HG02571 (cell line): ENCODE measurements around the gene LRRC28.
"Not testable (repeated sequence)": the region's sequence is repeated elsewhere in the genome, so short reads cannot be mapped to it uniquely, and the experiment has no call there.

Source experiments
- ATAC-seq: cut with Tn5 transposase; IDR thresholded peaks from one replicate; pipeline ENCODE4 v1.9.1; 2021; ENCODE audit warnings: mild to moderate bottlenecking, moderate library complexity; ENCODE audit not compliant: unreplicated experiment

Gene LRRC28

DNA sequence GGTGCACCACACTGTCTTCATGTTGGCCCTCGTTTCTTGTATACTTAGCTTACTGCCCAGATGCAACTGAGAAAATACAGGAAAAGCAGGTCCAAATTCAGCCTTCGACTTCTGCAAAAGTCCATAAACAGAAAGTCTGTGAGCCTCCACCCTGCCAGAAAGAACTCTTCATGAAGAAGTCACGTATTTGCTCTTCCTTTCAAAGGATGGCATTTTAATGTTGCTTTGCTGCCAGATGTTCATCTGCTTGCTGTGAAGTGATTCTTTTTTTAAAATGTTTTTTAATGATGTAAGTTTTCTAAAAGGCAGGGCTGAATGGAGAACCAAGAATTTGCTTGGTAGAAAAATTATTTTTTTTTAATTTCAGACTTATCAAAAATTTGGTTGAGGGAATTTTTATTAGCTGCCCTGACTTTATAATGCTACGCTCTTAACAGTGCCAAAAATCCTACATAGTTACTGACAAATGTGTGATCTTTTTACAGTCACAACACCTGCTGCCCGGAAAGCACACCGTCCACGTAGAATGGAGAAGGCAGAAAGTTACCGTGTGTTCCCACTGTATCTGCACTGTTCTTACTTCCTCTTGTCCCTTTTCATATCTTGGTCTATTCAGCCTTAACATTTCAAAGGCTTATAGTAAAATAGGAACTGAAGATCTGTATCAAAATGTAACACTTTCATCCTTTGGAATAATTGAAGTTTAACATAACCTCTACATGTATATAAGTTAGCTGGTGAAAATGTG is 136.3 kb downstream of the LRRC28 start:
- no peak for ATAC-seq

DNA sequence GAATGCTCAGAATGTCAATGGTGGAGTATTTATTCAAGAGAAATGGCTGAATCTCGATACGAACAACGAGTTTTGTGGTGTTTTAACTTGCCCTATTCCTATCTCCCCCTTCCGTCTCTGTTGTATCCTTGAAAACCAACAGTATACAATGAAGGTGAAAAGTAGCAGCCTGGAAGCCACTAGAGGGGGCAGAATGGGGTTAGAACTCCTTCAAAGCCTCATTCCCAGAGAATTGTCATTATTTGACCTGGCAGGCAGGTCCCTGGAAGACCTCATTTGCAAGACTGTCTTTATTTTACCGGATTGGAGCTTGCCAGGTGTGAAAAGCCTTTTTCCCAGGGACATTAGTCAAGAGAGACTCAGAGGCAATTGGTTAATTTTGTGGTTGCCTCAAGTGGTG is 139.4 kb downstream of the LRRC28 start:
- no peak for ATAC-seq

DNA sequence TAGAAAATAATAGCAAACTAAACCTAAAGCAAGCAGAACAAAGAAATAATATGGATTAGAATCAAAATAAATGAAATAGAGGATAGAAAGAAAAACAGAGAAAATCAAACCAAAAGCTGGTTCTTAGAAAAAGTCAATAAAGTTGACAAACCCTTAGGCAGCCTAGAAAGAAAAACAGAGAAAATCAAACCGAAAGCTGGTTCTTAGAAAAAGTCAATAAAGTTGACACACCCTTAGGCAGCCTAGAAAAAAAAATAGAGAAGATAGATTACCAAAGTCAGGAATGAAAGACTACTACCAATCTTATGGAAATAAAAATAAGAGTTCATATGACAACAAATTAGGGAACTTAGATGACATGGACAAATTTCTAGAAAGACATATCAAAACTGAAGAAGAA is 142.4 kb downstream of the LRRC28 start:
- ATAC-seq: no peak

DNA sequence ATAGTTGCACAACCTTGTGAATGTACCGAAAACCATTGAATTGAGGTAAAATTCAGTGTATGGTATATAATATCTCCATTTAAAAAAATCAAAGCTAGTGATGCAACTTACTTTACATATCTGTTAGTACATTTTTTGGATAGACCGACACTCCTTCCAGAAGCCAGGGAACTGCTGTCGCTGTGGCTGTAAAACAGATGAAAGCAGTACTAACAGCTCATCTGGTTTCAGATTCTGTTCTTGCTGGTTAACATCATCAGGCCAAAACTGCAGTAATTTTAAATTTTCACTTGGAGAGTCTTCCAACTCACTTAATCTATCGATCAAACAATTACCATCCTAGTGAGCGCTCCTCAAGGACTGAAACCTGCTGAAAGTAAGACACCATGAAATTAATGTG is 145.1 kb downstream of the LRRC28 start:
- no peak for ATAC-seq

DNA sequence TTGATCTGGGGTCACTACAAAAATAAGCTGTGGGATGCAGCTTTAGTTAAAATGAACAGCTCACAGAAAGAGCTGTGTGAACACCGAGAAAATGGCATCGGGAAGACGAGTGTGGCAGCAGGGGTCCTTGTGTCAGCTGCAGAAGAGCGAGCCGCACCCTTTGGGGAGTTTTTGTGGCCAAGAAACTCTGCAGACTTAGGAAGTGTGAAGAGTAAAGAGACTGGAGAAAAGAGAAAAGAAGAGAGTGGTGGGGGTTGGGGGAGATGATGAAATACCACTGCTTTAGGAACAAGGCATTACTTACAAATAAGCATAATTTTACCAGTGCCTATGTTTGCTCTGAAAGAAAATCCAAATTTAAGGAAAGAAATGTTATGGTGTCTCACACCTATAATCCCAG is 147.8 kb downstream of the LRRC28 start:
- no peak for ATAC-seq

DNA sequence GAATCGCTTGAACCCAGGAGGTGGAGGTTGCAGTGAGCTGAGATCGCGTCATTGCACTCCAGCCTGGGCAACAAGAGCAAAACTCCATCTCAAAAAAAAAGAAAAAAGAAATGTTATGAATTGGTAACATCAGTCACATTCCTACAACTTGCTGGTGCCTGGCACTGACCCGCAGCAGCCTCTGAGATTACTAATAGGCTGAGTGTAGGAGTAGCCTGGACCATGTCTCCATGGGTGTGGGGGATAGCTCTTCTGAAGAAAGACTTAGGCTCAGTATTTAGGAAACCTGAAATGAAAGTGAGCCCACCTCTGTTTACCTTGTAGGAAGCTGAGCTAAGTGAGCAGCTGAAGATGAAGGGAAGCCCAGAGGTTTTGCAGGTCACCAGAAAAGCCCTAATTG is 148.3 kb downstream of the LRRC28 start:
- ATAC-seq: no peak

DNA sequence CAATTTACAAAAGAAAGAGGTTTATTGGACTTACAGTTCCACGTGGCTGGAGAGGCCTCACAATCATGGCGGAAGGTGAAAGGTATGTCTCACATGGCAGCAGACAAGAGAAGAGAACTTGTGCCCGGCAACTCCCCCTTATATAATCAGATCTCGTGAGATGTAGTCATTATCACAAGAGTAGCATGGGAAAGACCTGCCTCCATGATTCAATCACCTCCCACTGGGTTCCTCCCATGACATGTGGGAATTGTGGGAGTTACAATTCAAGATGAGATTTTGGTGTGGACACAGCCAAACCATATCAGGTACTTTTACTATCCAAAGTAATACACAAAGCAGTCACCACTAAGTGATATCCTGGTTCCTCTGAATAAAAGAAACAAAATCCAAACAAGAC is 149.9 kb downstream of the LRRC28 start:
- not testable (repeated sequence) for ATAC-seq

DNA sequence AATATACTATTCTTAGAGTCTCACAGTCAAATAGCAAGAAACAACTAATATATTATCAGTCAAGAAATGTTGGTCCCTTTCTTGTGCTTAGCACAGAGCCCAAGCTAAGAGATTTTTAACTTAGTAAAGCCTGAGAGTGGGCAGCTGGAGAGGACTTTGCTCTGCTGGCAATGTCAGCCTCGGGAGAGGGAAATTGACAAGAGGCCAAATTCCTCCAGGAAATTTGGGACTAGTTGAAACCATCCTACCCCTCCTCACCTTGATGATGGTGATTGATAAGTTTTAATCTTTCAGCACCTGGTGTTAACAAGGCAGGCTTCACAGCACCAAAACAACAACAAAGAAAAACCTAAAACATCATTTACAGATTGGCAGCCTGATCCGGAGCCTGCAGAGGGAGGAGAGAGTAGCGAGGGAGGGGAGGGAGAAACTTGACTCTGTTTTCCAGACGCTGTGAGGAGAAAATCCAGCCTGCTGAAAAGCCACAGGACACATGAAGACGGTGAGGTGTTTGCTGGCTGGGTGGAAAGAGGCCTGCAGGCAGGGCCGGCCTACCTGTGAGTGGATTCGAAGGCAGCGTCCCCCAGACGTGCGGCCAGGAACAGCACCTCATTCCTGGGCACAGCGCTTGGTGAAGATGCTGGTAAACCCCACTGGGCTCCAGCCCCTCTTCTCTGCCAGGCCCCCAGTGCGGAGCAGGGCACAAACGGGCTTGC is 150.9 kb downstream of the LRRC28 start:
- no peak for ATAC-seq

DNA sequence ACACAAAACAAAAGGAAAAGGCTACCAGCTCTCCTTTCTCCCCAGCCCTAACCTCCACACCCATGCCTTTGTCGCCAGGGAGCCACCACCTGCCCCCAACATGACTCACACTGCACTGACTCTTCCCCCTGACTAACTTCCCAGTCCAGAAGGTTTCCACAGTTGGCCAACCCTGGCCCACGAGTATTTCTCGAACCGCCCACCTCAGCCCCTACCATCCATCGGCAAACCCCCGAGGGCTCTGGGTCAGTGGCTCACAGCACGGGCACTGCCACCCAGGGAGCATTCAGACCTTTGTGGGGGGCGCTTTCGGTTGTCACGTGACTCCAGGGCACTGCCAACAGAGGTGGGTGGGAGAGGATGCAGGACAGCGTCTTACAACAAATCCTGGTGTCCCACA is 152.3 kb downstream of the LRRC28 start:
- ATAC-seq: no peak

DNA sequence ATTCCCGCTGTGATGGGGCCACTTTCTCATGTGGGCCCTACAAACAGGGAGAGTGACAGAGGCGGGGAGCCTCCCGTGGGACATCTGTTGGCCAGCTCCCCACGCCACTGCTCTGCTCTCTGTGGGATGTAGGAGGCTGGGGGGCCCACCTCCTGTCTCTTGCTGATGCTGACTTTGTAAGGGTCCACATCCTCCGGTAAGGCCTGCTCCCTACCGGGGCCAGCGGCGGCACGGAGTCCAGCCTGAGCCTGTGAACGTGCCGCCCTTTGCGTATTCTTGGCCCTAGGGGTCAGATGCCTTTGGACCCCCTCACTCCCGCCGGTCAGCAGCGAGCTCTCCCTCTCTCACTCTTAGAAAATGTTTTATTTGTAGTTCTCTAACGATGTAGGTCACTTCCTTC is 153.2 kb downstream of the LRRC28 start:
- no peak for ATAC-seq

DNA sequence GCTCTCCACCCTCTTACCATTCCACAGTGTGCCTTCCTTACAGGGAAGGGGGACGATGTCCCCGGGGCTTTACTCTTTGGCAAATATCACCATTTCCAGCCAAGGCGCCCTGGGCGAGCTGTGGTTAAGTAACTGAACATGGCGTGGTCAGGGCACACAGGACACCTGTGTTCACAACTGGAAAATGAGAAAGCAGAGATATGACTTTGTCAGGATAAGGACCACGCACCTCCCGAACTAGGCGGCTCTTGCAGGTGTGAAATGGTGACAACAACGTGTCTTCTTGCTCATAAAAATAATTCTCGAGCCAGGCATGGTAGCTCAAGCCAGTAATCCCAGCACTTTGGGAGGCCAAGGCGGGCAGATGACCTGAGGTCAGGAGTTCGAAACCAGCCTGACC is 154.8 kb downstream of the LRRC28 start:
- ATAC-seq: no peak

DNA sequence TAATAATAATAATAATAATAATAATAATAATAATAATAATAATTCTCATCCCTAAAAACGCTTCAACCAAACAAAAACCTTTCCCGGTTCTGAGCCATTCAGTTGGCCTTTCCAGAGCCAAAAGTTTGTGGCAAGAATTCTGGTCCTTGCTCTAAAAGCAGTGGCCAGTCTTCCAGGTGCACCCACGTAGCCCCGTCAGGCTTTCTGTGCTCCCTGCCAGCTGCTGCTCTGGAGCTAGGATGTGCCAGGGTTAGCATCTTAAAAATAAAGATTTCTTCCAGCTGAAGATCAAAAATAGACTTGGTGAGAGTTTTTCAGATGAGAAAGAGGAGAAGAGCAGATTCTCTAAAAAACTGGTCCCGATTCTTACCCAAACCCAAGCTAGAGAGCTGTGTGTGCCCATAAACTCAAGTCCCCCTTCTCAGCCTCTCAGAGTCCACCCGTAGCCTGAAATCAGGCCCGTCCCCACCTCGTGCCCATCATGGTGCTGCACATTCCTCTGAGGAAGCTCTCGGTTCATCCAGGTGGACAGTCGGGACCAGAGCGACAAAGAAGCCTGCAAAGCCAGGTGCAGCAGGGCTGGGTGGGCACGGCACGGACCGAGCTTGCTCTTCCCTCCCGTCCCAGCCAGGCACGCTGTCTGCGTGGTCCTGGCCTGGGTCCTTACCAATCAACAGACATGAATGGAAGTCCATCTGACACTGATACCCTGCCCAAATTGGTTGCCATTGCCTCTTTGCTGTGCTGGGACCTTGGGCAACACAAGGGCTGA is 155.6 kb downstream of the LRRC28 start:
- ATAC-seq: no peak

DNA sequence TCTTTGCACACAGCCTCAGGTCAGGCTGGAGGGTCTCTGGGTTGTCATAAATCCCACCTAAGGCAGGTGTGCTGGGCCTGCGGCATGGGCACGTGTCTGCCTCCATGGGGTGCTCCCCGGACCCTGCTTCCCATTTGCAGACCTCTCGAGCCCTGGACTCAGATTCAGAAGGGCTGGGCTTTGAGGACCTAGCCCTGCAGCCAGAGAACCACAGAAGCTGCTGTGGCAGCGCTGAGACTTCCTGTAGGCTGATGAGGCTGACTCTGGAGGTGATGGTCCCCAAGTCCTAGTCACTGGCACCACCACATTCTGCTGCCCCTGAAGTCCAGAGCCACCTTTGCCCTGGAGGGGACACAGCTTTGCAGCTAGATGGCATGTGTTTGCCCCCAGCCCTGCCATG is 156.4 kb downstream of the LRRC28 start:
- no peak for ATAC-seq

DNA sequence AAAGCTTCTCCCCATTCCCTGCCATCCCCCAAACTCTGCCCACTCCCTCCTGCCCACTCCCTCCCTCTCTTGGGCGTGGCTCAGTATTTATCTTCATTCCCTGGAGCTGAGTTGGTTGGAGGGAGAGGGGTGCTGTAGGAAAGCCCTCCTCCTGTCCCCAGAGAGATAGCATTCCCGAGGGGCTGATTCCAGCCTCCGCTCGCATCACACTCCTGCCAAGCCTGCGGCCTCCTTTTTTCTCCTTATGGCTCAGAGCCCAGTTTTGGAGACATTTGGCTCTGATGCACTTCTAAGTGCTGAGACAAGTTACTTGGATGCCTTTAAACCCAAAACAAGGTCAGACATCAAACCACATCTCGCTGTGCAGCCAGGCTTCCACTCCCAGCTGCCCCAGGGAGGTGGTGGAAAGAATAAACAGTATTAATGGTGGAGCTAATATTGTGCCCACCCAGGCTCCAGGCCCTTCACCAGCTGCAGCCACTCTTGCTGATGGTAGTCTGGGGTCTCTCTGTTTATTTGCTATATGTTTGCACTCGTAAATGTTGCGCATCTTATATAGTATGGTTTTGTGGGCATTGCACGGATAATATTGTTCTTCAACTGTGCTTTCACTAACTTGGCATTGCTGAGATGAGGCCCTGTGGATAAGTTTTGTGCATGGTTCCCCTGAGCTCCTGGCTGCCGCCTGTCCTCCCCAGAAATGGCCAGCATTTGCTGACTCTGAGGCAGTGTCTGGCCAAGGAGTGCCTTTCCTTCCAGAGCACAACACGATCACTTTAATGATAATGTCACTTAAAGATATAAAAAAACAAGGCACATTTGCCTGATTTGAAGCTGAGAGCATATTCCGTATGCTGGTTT is 157.2 kb downstream of the LRRC28 start:
- no peak for ATAC-seq

DNA sequence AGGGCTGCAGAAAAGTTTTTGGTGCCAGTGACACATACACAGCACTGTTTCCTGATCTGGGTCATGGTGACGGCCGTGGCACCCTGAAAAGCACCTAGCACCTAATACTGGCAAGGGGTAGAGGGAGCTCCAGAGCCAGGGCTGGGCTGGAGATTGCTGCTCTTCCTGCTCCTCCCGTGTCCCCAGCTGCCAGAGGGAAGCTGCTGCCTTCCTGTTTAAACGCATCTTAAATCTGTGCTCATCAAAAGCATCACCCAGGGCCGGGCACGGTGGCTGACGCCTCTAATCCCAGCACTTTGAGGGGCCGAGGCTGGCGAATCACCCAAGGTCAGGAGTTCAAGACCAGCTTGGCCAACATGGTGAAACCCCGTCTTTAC is 157.8 kb downstream of the LRRC28 start:
- no peak for ATAC-seq

DNA sequence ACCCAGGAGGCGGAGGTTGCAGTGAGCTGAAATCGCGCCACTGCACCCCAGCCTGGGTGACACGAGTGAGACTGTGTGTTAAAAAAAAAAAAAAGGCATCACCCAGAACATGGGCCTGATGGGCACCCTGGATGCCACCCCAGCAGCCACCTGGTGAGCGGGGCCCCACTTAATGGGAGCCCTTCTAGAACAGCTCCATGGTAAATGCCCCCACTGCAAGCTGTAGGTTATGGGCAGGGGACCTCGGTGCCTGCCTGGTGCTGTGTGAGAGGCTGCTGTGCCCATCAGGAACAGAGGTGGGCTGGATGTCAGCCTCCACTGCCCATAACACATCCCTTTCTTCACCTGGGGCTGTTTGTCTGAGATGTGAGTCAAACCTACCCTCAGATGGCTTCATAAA is 158.3 kb downstream of the LRRC28 start:
- ATAC-seq: no peak

DNA sequence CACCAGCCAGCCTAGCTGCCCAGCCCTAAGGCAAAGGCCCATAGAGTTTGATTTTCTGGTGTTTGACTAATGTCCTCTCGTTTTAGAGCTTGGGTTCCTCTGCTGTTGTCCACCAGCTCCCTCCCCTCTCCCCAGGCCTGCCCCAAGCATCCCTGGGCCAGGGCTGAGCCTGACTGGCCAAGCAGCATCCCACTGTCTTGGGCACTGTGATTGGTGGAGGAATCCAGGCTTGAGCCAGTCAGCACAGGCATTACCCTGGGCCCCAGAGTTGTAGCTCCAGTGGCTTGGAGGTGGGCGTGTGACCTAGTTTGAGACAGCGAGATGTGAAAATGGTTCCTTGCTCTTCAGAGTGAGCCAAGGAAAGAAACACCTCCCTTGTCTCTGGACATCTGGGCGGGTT is 159.2 kb downstream of the LRRC28 start:
- no peak for ATAC-seq

DNA sequence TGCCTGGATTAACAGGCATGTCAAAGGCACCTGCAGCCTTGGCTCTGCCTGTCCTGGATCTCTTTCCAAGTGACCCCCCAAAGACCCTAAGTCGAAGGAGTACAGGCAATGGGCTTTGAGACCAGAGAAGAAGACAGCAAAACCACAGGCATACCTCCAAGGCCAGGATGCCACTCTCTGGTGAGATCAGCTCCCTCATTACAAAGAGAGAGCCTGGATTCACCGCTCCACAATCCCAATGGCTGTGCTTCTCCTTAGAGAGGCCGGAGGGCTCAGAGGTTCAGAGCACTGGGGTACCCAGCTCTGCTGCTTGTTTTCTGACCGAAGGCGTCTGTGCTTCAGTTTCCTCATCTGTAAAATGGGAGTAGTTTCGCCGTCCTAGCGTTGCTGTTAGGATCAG is 160.0 kb downstream of the LRRC28 start:
- ATAC-seq: no peak

DNA sequence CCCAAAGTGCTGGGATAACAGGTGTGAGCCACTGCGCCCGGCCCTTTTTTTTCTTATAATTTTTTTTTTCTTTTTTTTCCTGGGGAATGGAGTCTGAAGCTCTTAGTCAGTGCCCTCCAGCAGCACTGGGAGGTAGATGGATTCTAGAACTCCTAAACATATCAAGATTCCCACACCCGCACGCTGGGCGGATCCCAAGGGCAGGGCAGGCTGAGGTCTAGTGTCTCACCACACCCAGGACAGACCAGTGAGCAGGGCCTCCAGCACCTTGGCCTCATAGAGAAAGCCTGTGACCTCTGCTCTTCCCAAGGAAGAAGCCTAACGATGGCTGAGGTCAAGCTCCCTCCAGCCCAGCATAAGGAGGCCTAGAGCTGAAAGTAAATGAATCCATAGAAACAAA is 160.8 kb downstream of the LRRC28 start:
- no peak for ATAC-seq

DNA sequence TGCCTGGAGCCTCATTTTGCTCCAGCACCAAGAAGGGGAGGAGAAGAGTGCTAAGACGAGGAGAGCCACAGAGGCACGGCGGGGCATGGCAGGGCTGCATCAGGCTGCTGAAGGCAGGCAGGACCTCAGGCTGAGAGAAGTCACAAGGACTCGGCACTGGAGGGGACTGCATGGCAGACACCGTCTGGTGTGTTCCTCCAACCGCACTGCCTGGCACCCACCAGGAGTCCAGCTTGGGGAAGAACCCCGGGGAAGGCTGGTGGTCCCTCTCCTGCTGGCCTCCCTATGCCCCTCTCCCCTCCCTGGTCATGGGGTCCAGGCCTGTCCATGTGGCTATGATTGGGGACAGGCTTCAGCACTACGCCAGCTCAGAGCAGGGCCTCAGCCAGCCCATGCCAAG is 161.3 kb downstream of the LRRC28 start:
- ATAC-seq: no peak
